Fibroblast of pulmonary artery (primary cell): ENCODE data around the gene NGFR.

Source experiments
- DNase-seq: peaks from one replicate; pipeline ENCODE4 v3.0.0-alpha.2; 2010; ENCODE audit warnings: low read depth
- H3K4me3 ChIP-seq: replicated peaks from 2 replicates; pipeline ENCODE4 v1.5.1; 2011; ENCODE audit warnings: low read depth, mild to moderate bottlenecking, control low read depth, low read length, moderate library complexity
- TF ChIP-seq, protein P1 (sequence below): IDR thresholded peaks from 2 replicates; pipeline ENCODE4 v1.5.1; 2011; ENCODE audit warnings: mild to moderate bottlenecking, control low read depth, low read length, inconsistent platforms; ENCODE audit errors: missing control alignments

Gene NGFR

DNA sequence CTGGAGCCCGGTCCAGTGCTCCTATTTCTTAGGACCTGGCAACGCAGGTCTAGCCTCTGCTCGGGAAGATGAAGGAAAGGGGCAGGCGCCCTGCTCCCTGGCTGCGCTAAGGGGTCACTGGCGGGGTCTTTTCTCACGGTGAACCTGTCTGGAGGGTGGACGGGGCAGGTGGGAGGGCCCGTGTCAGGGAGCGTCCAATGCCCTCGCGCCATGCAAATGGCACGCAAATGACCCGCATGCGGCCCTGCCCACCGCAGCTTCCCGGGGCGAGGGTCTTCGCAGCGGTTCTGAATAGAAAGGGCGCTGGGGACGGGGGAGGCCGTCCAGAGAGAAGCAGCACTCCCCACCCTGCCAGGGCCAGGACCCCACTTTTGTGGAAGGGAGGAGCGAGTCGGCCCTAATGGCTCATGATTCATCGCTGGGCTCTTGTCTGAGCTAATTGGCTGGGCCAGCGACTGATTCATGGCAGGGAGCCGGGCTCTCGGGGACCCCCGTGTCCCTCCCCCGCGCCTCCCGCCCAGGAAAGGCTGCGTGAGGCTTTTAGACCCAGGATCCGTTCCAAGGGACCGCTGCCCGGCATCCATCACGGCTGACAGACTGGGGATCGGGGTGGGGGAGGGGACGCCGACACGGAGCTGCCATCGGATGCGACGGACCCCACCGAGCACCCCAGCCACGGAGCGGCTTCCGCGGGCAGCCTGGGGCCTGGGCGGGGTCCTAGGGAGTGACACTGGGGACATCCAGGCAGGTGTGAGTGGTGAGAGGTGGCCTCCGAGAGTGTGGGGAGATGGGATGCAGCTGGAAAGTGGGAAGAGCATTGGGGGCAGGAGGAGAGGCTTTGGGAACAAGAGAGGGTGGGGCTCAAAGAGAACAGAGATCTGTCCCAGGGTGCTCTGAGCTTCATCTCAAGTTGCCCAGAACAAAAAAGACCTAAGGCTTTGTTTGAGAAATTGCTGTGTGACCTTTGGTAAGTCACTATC is 25.0 kb upstream of the NGFR start:
- H3K4me3 ChIP-seq = no peak overlapping the region
- TF ChIP-seq, protein P1, sequence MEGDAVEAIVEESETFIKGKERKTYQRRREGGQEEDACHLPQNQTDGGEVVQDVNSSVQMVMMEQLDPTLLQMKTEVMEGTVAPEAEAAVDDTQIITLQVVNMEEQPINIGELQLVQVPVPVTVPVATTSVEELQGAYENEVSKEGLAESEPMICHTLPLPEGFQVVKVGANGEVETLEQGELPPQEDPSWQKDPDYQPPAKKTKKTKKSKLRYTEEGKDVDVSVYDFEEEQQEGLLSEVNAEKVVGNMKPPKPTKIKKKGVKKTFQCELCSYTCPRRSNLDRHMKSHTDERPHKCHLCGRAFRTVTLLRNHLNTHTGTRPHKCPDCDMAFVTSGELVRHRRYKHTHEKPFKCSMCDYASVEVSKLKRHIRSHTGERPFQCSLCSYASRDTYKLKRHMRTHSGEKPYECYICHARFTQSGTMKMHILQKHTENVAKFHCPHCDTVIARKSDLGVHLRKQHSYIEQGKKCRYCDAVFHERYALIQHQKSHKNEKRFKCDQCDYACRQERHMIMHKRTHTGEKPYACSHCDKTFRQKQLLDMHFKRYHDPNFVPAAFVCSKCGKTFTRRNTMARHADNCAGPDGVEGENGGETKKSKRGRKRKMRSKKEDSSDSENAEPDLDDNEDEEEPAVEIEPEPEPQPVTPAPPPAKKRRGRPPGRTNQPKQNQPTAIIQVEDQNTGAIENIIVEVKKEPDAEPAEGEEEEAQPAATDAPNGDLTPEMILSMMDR = no peak
- DNase-seq = no peak

- no peak overlapping the region for H3K4me3 ChIP-seq
- no peak for DNase-seq
- TF ChIP-seq, protein P1 = no peak
Observed at GRCh38 chr17:49471089-49471683, 23.9 kb upstream of the NGFR start.

DNA sequence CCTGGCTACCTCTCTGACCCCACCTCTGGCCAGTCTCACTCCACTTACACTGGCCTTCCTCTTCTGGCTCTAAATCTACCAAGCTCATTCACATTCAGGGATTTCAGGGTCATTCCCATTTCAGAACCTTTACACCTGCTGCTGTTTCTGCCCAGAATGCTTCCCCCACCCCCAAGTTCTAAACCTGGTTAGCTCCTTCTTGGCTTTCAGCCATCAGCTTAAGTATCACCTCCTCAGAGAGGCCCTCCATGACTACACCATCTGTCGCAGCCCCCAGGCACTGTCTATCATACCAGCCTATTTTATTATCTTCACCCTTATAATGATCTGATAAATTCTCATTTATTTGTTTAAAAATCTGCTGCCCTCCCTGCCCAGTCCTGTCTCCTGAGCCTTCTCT is 23.3 kb upstream of the NGFR start:
- TF ChIP-seq, protein P1 = no peak
- H3K4me3 ChIP-seq = no peak overlapping the region
- DNase-seq = no peak

- TF ChIP-seq, protein P1 = no peak
- no peak overlapping the region for H3K4me3 ChIP-seq
- DNase-seq = no peak
Observed at GRCh38 chr17:49472527-49472926, 22.6 kb upstream of the NGFR start.

DNA sequence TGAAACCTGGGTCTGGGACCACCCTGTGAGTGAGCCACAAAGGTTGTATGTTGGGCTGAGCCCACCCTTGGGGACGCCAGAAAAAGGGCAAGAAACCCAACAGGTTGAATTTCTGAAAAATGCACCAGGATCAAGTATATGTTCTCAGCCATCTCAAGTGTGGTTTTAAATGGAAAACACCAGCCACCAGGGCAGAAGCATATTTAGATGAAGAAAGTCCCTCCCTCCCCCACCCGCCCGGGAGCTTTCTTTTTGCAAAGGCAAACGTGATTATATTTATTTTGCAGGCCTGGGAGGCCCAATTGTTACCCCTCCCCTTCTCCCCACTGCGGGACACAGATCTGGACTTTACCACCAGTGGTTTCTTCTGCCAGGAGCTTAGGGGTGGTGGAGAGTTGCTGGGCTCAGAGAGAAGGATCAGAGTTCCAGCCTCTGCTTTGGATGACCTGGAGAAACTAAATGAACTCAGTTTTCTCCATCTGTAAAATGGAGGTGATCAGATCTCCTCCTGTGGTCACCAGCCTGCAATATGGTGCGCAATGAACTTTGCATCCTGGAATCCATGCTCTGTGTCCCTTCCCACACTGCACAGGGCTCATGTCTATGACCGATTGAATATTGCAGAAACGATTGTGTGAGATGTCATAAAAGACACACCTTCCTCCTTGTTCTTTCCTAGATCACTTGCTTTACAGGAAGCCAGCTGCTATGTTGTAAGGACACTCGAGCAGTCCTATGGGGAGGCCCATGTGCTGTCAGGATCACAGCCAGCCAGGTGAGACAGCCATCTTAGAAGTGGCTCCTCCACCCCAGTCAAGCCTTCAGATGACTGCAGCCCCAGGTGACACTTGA is 21.0 kb upstream of the NGFR start:
- TF ChIP-seq, protein P1 = no peak

DNA sequence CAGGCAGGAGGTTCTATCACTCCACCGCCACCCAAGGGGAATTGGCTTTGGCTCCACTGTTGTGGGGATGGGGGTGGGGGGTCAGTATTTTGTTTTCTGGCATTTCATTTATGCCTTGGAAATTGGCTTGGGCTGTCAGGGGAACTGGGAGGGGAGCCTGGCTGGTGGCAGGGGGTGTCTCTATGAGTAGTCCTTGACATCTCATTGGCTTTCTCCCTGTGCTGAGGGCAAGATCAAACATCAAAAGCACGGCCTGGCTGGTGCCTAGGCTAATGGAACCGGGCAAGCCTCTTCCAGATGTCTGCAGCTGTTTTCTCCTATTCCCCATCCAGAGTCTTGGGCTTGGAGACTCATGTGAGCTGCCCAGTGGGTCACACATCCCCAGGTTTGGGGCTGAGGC is 17.4 kb upstream of the NGFR start:
- H3K4me3 ChIP-seq = no peak overlapping the region
- TF ChIP-seq, protein P1 = no peak
- no peak for DNase-seq

More for the DNA sequence above, 21.0 kb upstream of the NGFR start:
- DNase-seq = no peak
- no peak overlapping the region for H3K4me3 ChIP-seq
